Aorta (tissue), 5 donors: ENCODE results near the gene PPP6R1. TPM values are rescaled to one million over a fixed set of nuclear protein-coding genes. Genes with fewer than 3 reads are reported as not detected.

Source experiments
- ATAC-seq: fragments of 200-7000 bp; cut with Tn5 transposase; one replicate; pipeline ENCODE4 v1.9.1; 2022; ENCODE audit warnings: moderate library complexity; ENCODE audit not compliant: low FRiP score
- DNase-seq, 2 donors: peaks; one replicate each; pipeline ENCODE4 v3.0.0-alpha.2; 2020
- H3K27ac ChIP-seq, 2 donors: one replicate each; pipeline ENCODE4 v1.5.1; 2013; ENCODE audit warnings: low read length in 2 of 2, mild to moderate bottlenecking in 2 of 2, moderate library complexity in 2 of 2, control low read depth in 1 of 2, inconsistent platforms in 1 of 2, low read depth in 1 of 2
- H3K27me3 ChIP-seq, 2 donors: one replicate each; pipeline ENCODE4 v1.6.1; 2013; ENCODE audit warnings: control low read depth in 1 of 2, low read length in 1 of 2, mild to moderate bottlenecking in 1 of 2, moderate library complexity in 1 of 2; ENCODE audit not compliant: insufficient read depth in 2 of 2, control insufficient read depth in 1 of 2
- H3K36me3 ChIP-seq, 2 donors: one replicate each; pipeline ENCODE4 v1.6.1; 2013; ENCODE audit warnings: control low read depth in 1 of 2, low read length in 1 of 2, mild to moderate bottlenecking in 1 of 2; ENCODE audit not compliant: insufficient read depth in 2 of 2, control insufficient read depth in 1 of 2
- H3K4me1 ChIP-seq, 2 donors: one replicate each; pipeline ENCODE4 v1.6.1; 2013; ENCODE audit warnings: low read length in 2 of 2, control low read depth in 1 of 2, mild to moderate bottlenecking in 1 of 2, moderate library complexity in 1 of 2; ENCODE audit not compliant: insufficient read depth in 2 of 2, control insufficient read depth in 1 of 2
- H3K4me3 ChIP-seq, 2 donors: one replicate each; pipeline ENCODE4 v1.5.1; 2013; ENCODE audit warnings: low read length in 2 of 2, control low read depth in 1 of 2, mild to moderate bottlenecking in 1 of 2
- H3K9me3 ChIP-seq: one replicate; pipeline ENCODE4 v1.6.1; 2013; ENCODE audit warnings: mild to moderate bottlenecking, low read length; ENCODE audit not compliant: control insufficient read depth
- WGBS, 2 donors: extraction: QIAGEN DNeasy Blood & Tissue Kit; methylation state at CpG; one replicate each; pipeline ENCODE4 v1.1.7; 2013; 5-methylcytosine and 5-hydroxymethylcytosine counted together
- intact Hi-C, 2 donors: fragments of 100-400 bp; cut with DNase I; formaldehyde crosslinking; loops; one replicate each; pipeline versions ENCODE4 v1.14.2 to v1.15.0; 2022
- polyA plus RNA-seq, 2 donors: library from polyadenylated mRNA; stranded (reverse); fragments of 200-250 nt; gene quantifications; one replicate each; pipeline ENCODE4 v1.2.3, GENCODE V29; 2013
- total RNA-seq, 2 donors: library from RNA; stranded (reverse); fragmentation: NEBNext Ultra II Directional; extraction: Animal tissue kit (Norgen Biotek cat#: 25700); gene quantifications; one replicate each; pipeline ENCODE4 v1.2.1, GENCODE V29; 2021
- donor health status: healthy with polysubstance abuse.
- donor health status: Bipolar disorder and iron deficiency.
- donor health status: DM: no; HTN: no; CAD: no.
- donor health status: DM: no; HTN: no; CAD: no.
- donor health status: DM: yes; HTN: yes; CAD: no.

PPP6R1 gene
- total and polyA plus RNA-seq, 4 donors: 15.2 to 55.4 (median 36.6) TPM

- Histone ChIP-seq H3K27ac (no peak overlapping the region), H3K27me3 (no peaks in the 10 kb centered on the region), H3K9me3 (no peaks in the 10 kb centered on the region), H3K36me3 (peaks cover 0 to 9% of the 10 kb centered on the region in 2 donors), H3K4me3 (no peak overlapping the region), H3K4me1 (no peaks in the 10 kb centered on the region)
- ATAC-seq: no peak
- intact Hi-C loops: no loop called here
- WGBS, 2 donors: 86 to 90% methylated on average over 16 of the region's 16 CpGs
- DNase-seq: peak; percentile 40 to 62
Observed at GRCh38 chr19:55241935-55242464, 16.8 kb downstream of the PPP6R1 start.

GRCh38 chr19:55241143-55241934 is 17.5 kb downstream of the PPP6R1 start:
- ATAC-seq (no peak), DNase-seq (peak in 1 of 2 donors; percentile 43)

GRCh38 chr19:55240713-55241020 is 18.1 kb downstream of the PPP6R1 start:
- 94 to 96% methylated on average over 6 of the region's 6 CpGs for WGBS, 2 donors

More at GRCh38 chr19:55241143-55241934, 17.5 kb downstream of the PPP6R1 start:
- H3K27ac ChIP-seq: no peak overlapping the region
- peaks cover 0 to 12% of the 10 kb centered on the region in 2 donors for H3K36me3 ChIP-seq
- WGBS, 2 donors: 91% methylated on average over 35 to 37 of the region's 37 CpGs
- no peaks in the 10 kb centered on the region for H3K4me1 ChIP-seq
- no peaks in the 10 kb centered on the region for H3K27me3 ChIP-seq
- intact Hi-C loops: no loop called here
- H3K9me3 ChIP-seq: no peaks in the 10 kb centered on the region
- no peak overlapping the region for H3K4me3 ChIP-seq

GRCh38 chr19:55239004-55239403 is 19.8 kb downstream of the PPP6R1 start:
- ATAC-seq (no peak), DNase-seq (peak; percentile 17 to 58)
- Histone ChIP-seq H3K4me1 (no peaks in the 10 kb centered on the region), H3K9me3 (no peaks in the 10 kb centered on the region), H3K4me3 (no peak overlapping the region), H3K36me3 (peaks cover 0 to 9% of the 10 kb centered on the region in 2 donors), H3K27ac (no peak overlapping the region), H3K27me3 (no peaks in the 10 kb centered on the region)
- intact Hi-C loops: no loop called here
- WGBS, 2 donors: 90 to 93% methylated on average over 12 of the region's 12 CpGs

More at GRCh38 chr19:55240713-55241020, 18.1 kb downstream of the PPP6R1 start:
- intact Hi-C loops: no loop called here
- Histone ChIP-seq H3K4me3 (no peak overlapping the region), H3K36me3 (peaks cover 0 to 12% of the 10 kb centered on the region in 2 donors), H3K4me1 (no peaks in the 10 kb centered on the region), H3K27ac (no peak overlapping the region), H3K9me3 (no peaks in the 10 kb centered on the region), H3K27me3 (no peaks in the 10 kb centered on the region)
- DNase-seq (peak in 1 of 2 donors; percentile 41), ATAC-seq (no peak)

- ATAC-seq: no peak
- 91 to 92% methylated on average over 8 of the region's 8 CpGs for WGBS, 2 donors
- no peaks in the 10 kb centered on the region for H3K9me3 ChIP-seq
- H3K27me3 ChIP-seq: no peaks in the 10 kb centered on the region
- H3K4me1 ChIP-seq: no peaks in the 10 kb centered on the region
- peaks cover 0 to 9% of the 10 kb centered on the region in 2 donors for H3K36me3 ChIP-seq
- H3K4me3 ChIP-seq: no peak overlapping the region
- no peak for DNase-seq
- H3K27ac ChIP-seq: no peak overlapping the region
- intact Hi-C loops: no loop called here
Observed at GRCh38 chr19:55238030-55238429, 20.8 kb downstream of the PPP6R1 start.

- Histone ChIP-seq H3K9me3 (no peaks in the 10 kb centered on the region), H3K27ac (no peak overlapping the region), H3K4me3 (no peak overlapping the region), H3K36me3 (peaks cover 0 to 6% of the 10 kb centered on the region in 2 donors), H3K27me3 (no peaks in the 10 kb centered on the region), H3K4me1 (no peaks in the 10 kb centered on the region)
- ATAC-seq (no peak), DNase-seq (no peak)
- WGBS, 2 donors: 91% methylated on average over 5 of the region's 5 CpGs
- intact Hi-C loops: no loop called here
Observed at GRCh38 chr19:55232986-55233385, 25.8 kb downstream of the PPP6R1 start.

GRCh38 chr19:55232286-55232602 is 26.6 kb downstream of the PPP6R1 start:
- Histone ChIP-seq H3K4me3 (no peak overlapping the region), H3K4me1 (no peaks in the 10 kb centered on the region), H3K27ac (no peak overlapping the region), H3K36me3 (peaks cover 0 to 7% of the 10 kb centered on the region in 2 donors), H3K27me3 (no peaks in the 10 kb centered on the region), H3K9me3 (no peaks in the 10 kb centered on the region)
- WGBS, 2 donors: 71 to 72% methylated on average over 11 to 12 of the region's 12 CpGs
- ATAC-seq (no peak), DNase-seq (peak in 1 of 2 donors; percentile 65)
- intact Hi-C loops: no loop called here

- Histone ChIP-seq H3K27ac (no peak overlapping the region), H3K9me3 (no peaks in the 10 kb centered on the region), H3K4me1 (no peaks in the 10 kb centered on the region), H3K27me3 (no peaks in the 10 kb centered on the region), H3K36me3 (peaks cover 0 to 4% of the 10 kb centered on the region in 2 donors), H3K4me3 (no peak overlapping the region)
- DNase-seq (peak; percentile 30 to 33), ATAC-seq (no peak)
- 91% methylated on average over 30 of the region's 30 CpGs for WGBS, 2 donors
- intact Hi-C loops: no loop called here
Observed at GRCh38 chr19:55231391-55232285, 27.2 kb downstream of the PPP6R1 start.
